ENCODE measurements around the gene LCE3B.

- TF ChIP-seq POLR2A (IDR thresholded peaks at IDR 0.05) = no peak
- no peak for TF ChIP-seq CTCF (IDR thresholded peaks at IDR 0.05)
- TF ChIP-seq EP300 (IDR thresholded peaks at IDR 0.05) = no peak
Measured at GRCh38 chr1:152621993-152622392, 8.4 kb downstream of the LCE3B start.

All from tibial nerve (tissue), 4 donors.